GM18511 (cell line): ENCODE measurements around the gene EIF2A.
"Not testable (repeated sequence)": the region's sequence is repeated elsewhere in the genome, so short reads cannot be mapped to it uniquely, and the experiment has no call there.

ENCODE experiments used
- ATAC-seq: cut with Tn5 transposase; IDR thresholded peaks from one replicate; pipeline ENCODE4 v1.9.1; 2021; ENCODE audit warnings: mild to moderate bottlenecking, moderate library complexity; ENCODE audit not compliant: unreplicated experiment

The EIF2A gene

DNA sequence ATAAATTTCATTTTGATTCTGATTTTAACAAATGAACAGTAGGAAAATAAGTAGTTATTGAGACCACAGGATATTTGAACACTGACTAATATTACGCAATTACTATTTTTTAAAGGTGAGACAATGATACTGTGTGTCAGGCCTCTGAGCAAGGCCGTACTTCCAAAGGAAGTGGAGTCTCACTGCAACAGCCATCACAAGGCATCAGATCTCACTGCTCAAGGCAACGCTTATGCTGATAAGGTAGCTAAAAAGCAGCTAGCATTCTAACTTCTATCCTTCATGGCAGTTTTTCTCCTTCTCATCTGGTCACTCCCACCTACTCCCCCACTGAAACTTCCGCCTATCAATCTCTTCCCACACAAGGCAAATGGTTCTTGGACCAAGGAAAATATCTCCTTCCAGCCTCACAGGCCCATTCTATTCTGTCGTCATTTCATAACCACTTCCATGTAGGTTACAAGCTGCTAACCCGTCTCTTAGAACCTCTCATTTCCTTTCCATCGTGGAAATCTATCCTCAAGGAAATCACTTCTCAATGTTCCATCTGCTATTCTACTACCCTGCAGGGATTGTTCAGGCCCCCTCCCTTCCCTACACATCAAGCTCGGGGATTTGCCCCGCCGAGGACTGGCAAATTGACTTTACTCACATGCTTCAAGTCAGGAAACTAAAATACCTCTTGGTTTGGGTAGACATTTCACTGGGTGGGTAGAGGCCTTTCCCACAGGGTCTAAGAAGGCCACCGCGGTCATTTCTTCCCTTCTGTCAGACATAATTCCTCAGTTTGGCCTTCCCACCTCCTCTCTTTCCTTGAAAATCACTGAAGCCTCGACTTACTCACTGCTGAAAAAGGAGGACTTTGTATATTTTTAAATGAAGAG, 54.3 kb downstream of the EIF2A start:
- ATAC-seq: not testable (repeated sequence)

- ATAC-seq: peak; percentile 14
Measured at GRCh38 chr3:150602426-150603152, 56.0 kb downstream of the EIF2A start.

DNA sequence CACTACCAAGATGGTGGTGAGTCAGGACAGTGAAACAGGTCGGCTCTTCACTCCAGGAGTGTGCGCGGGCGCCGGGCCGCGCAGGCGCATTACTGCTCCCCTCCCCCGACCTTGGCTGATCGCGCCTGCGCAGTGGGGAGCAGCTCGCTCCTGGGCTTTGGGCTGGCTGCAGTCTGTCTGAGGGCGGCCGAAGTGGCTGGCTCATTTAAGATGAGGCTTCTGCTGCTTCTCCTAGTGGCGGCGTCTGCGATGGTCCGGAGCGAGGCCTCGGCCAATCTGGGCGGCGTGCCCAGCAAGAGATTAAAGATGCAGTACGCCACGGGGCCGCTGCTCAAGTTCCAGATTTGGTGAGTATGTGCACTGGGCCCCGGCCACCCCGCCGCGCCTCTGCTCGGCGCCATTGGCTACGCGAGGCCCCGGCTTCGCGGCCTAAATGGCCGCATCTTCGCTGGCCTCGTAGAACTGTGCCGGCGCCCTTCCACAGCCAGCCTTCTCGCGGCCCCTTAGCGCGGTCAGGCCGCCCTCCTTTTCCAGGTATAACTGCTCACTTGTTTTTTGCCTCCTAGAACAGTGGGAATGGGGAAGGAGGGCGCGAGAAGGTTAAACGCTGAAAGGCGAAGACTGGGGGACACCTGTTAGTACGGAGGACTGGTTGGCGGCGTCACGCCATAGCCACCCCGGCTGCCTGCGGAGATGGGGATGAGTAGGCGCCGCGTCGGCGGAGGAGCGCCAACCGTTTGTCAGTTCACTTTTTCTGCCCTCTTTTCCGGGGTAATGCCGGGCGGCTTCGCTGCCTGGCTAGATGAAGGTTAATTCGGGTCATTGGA, 56.8 kb downstream of the EIF2A start, which contains the start of gene SELENOT:
TSS of gene SELENOT (plus strand) at position 169 of the 827 bp plus-strand sequence. CDS start at position 211, 42 bp downstream.
- peak; percentile 66 for ATAC-seq

DNA sequence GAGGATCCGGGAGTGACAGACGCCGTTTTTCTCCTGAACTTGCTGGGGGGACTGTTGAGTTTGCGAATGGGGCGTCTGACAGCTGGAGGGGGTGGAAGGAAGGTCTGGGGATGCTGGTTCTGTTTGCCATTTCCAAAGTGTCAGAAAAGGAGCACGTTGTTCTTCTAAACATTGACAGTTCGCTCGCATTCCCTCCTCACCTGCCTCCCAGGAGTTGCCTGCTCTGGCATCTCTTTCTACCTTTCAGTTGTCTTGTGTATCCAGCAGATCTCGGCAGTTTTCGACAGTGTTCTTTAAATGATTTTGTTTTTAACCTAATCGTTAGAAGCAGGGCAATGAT, 57.4 kb downstream of the EIF2A start:
- ATAC-seq: no peak

GRCh38 chr3:150605998-150606641, 59.5 kb downstream of the EIF2A start:
- ATAC-seq: no peak

GRCh38 chr3:150607267-150608065, 60.9 kb downstream of the EIF2A start:
- ATAC-seq: no peak

- ATAC-seq: no peak
Measured at GRCh38 chr3:150609988-150610387, 63.4 kb downstream of the EIF2A start.

DNA sequence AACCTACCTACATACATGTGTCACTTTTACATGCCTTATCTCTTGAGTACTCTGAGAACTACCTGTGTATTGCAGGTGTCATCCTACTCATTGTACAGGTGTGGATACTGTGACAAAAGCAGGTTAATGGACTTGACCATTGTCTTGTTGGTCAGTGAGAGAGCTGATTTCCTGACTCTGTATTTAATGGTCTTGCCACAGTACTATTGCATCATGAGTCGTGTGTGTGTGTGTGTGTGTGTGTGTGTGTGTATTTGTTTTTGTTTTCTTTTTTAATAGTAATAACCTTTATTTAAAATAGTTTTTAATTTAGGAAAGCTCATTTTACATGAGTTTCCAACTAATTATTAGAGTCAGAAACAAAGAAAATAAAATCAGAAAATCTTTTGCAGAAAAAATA, 64.2 kb downstream of the EIF2A start:
- ATAC-seq: no peak

- ATAC-seq: no peak
Measured at GRCh38 chr3:150611666-150612065, 65.1 kb downstream of the EIF2A start.

DNA sequence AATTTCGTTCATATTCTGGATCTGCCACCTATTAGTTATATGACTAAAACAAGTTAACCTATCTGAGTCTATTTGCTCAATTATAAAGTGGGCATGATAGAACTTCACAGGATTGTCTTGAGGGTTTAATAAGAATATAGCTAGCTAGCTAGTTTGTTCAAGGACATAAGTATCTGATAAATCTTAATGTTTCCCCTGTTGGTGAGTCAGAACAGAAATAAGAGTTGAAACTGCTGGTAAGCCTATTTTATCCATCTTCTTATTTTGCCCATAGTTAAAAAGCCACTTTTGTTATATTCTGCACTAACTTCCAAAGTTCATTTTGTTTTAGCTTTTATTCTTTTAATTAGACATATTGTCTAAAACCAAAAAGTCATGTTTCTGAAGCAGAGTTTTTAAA, 65.9 kb downstream of the EIF2A start:
- no peak for ATAC-seq

DNA sequence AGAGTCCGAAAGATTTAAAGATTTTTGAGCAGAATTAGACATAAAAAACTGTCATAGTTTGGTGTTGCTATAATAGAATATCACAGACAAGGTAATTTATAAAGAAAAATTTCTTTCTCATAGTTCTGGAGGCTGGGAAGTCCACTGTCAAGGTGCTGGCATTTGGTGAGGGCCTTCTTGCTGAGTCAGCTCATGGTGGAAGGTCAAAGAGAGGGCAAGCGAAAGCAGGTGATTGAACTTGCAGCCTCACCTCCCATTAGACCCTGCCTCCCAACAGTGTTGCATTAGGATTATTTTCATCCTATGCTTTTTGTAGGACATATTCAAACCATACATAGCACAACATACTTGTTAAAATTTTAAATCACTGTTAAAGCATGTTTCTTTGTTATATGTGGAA, 66.4 kb downstream of the EIF2A start:
- ATAC-seq: no peak

DNA sequence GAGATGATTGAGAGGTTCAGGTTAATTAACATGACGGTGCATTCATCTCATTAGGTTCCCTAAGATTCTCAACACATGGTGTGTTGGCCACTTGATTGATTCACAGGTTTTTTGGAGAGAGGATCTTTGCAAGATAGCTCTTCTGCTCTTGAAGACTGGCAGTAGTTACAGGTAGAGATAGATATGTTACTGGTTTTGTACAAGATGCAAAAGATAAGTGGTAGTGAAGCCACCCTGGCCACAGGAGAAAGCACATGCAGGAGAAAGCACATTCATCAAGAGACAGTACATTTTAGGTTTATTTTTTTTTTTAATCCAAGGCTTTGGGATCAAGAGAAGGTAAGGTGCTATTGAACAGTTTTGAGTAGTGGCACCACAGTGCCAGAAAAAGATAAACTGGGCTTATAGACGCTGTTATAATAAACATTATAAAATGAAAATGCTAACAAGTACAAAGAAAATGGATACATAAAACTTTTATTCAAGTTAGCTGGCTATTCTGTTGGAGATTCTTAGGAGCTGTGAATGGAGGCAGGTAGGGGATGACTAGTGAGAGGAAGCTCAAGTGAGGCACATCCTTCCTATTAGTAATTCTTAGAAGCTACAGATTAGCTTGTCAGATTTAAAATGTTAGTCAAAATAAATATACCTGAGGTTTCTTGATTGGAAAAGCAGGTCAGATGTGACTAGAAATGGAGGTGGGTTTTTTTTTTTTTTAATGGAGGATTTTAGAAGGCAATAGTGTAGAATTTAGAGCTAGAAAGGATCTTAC, 67.3 kb downstream of the EIF2A start:
- no peak for ATAC-seq

DNA sequence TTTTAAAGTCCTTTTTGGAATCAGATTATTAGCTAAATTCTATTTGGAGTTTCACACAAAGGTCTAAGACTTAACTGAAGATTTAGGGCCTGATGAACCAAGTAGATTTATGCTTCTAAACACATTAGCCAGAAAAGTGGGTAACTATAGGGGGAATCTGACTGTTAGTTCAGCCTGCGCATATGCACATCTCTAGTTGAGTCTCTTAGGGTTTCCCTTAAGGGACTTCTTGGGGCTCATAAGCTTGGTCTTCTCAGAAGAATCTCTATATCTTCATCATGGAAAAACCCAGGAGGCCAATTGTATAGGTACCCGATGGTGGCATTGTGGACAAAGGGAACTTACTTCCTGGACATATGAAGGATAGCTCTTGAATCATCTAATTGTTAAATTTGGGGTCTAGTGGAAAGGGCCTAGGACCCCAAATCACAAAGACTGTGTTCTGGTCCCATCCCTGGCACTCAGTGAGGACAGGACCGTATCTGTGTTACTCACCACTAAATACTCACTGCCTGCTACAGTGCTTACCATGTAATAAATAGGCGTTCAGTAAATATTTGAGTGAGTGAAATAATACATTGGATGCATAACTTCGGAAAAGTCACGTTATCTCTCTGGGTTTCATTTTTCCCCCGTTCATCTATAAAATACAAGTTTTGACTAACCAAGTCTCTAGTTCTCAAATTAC, 73.6 kb downstream of the EIF2A start:
- ATAC-seq: no peak

DNA sequence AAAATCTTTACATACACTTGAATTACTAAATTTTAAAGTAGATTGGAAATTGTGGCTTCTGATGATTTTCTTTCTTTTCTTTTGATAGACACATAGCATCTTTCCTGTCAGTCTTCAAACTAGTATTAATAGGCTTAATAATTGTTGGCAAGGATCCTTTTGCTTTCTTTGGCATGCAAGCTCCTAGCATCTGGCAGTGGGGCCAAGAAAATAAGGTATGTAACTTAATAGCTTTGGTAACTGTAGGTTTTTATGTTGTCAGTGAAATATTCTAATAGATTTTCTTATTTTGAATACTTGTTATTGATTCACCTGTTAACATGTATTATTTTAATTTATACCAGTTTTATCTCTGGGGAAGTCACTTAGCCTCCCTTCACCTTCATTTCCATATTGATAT, 76.4 kb downstream of the EIF2A start:
- ATAC-seq: not testable (repeated sequence)

DNA sequence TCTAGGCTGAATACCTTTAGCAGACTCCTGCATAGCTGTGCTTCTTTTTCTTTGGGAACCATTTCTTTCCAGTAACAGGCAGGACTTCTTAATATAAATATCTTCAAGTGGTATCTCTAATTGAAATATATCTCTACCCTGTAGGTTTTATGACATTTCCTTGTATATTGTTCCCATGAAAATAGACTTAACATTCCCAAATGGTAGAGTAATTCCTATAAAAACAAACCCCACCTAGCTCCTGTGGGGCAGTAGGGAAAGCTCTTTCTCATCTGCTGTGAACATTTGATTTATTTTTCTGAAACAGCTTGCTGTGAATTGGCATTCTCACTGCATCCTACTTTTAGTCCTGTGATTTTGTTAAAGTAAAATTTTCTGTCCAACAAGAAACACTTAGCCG, 77.4 kb downstream of the EIF2A start:
- ATAC-seq: no peak

GRCh38 chr3:150626148-150626930, 79.8 kb downstream of the EIF2A start:
- ATAC-seq: no peak

DNA sequence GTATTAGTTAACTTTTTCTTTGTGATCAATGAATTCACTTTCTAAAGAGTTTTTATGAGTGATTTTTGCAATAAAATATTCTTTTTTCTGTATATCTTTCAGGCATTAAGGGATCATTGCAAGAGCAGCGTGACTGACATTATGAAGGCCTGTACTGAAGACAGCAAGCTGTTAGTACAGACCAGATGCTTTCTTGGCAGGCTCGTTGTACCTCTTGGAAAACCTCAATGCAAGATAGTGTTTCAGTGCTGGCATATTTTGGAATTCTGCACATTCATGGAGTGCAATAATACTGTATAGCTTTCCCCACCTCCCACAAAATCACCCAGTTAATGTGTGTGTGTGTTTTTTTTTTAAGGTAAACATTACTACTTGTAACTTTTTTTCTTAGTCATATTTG, 81.0 kb downstream of the EIF2A start:
- no peak for ATAC-seq
